ENCODE results near the gene CHST10.

Gene CHST10

DNA sequence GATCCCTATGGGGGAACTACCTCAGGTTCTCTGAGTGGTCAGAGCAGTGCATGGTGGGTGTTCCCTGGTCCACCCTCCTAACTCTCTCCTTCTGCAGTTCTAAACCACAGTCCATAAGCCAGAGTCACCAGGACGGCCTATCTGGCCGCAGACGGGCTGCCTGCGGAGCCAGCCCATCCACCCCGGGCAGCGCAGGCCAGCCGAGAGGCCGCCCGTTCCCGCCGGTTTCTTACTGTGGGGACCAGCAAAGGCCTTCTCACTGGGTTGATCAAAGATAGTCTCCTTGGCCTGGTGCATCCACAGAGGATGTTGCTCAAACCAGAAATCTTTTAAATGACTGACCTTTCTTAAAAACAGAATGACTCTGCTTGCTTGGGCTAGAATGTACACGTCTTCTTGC lies 9.6 kb upstream of the CHST10 start:
- H3K27me3 ChIP-seq (ENCODE audit: control insufficient read depth in 2 of 2, insufficient read depth in 2 of 2, low read length in 2 of 2): peaks cover 2 to 3% of the 10 kb centered on the region in 2 donors

DNA sequence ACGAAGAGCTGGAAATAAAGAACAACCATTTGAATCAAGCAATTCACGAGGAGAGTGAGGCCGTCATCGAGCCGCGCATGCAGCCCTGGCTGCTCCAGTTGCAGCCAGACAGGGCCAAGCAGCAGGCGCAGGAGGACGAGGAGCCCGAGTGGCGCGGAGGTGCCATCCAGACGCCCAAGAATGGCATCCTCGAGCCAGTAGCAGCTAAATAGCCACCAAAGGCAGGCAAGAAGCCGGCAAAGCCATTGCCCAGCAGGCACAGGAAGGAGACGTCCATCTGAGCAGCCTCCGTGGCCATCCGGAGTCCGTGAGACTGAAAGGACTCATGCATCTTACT lies 8.9 kb upstream of the CHST10 start:
- Histone ChIP-seq H3K27ac (ENCODE audit: low read depth in 2 of 2, low read length in 2 of 2) (no peak overlapping the region), H3K27me3 (ENCODE audit: control insufficient read depth in 2 of 2, insufficient read depth in 2 of 2, low read length in 2 of 2) (peaks cover 2 to 3% of the 10 kb centered on the region in 2 donors), H3K9me3 (ENCODE audit: control insufficient read depth in 2 of 2, low read length in 2 of 2) (no peaks in the 10 kb centered on the region), H3K4me1 (ENCODE audit: control insufficient read depth in 2 of 2, insufficient read depth in 2 of 2, low read length in 2 of 2) (no peaks in the 10 kb centered on the region), H3K4me3 (ENCODE audit: low read length in 2 of 2) (no peak overlapping the region), H3K36me3 (ENCODE audit: control insufficient read depth in 2 of 2, insufficient read depth in 2 of 2, low read length in 2 of 2) (no peaks in the 10 kb centered on the region), H3K9ac (ENCODE audit: low read depth in 1 of 2, low read length in 2 of 2) (no peak overlapping the region)

More for the DNA sequence above, 9.6 kb upstream of the CHST10 start:
- H3K27ac ChIP-seq (ENCODE audit: low read depth in 2 of 2, low read length in 2 of 2): no peak overlapping the region
- H3K4me3 ChIP-seq (ENCODE audit: low read length in 2 of 2): no peak overlapping the region
- H3K9me3 ChIP-seq (ENCODE audit: control insufficient read depth in 2 of 2, low read length in 2 of 2): no peaks in the 10 kb centered on the region
- no peaks in the 10 kb centered on the region for H3K36me3 ChIP-seq (ENCODE audit: control insufficient read depth in 2 of 2, insufficient read depth in 2 of 2, low read length in 2 of 2)
- H3K4me1 ChIP-seq (ENCODE audit: control insufficient read depth in 2 of 2, insufficient read depth in 2 of 2, low read length in 2 of 2): no peaks in the 10 kb centered on the region
- no peak overlapping the region for H3K9ac ChIP-seq (ENCODE audit: low read depth in 1 of 2, low read length in 2 of 2)

DNA sequence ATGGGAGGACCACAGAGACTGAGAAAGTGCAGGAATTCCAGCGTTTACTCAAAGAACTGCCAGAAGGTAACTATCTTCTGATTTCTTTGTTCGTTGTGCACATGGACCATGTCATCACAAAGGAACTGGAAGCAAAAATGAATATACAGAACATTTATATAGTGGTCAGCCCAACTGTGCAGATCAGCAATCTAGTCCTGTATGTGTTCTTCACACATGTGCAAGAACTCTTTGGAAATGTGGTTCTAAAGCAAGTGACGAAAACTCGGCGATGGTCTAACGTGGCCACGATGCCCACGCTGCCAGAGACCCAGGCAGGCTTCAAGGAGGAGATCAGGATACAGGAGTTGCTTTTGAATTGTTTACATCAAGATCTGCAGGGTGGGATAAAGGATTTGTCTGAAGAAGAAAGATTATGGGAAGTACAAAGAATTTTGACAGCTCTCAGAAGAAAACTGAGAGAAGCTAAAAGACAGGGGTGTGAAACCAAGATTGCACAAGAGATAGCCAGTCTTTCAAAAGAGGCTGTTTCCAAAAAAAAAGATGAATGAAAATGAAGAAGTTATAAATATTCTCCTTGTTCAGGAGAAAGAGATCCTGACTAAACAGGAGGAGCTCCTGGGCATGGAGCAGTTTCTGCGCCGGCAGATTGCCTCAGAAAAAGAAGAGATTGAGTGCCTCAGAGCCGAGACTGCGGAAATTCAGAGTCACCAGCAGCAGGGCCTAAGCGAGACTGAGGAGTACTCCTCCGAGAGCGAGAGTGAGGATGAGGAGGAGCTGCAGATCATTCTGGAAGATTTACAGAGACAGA lies 8.3 kb upstream of the CHST10 start:
- H3K4me1 ChIP-seq (ENCODE audit: control insufficient read depth in 2 of 2, insufficient read depth in 2 of 2, low read length in 2 of 2): no peaks in the 10 kb centered on the region
- H3K9ac ChIP-seq (ENCODE audit: low read depth in 1 of 2, low read length in 2 of 2): no peak overlapping the region
- H3K27me3 ChIP-seq (ENCODE audit: control insufficient read depth in 2 of 2, insufficient read depth in 2 of 2, low read length in 2 of 2): peaks cover 2 to 3% of the 10 kb centered on the region in 2 donors
- H3K9me3 ChIP-seq (ENCODE audit: control insufficient read depth in 2 of 2, low read length in 2 of 2): no peaks in the 10 kb centered on the region
- no peak overlapping the region for H3K27ac ChIP-seq (ENCODE audit: low read depth in 2 of 2, low read length in 2 of 2)
- H3K4me3 ChIP-seq (ENCODE audit: low read length in 2 of 2): no peak overlapping the region
- no peaks in the 10 kb centered on the region for H3K36me3 ChIP-seq (ENCODE audit: control insufficient read depth in 2 of 2, insufficient read depth in 2 of 2, low read length in 2 of 2)

DNA sequence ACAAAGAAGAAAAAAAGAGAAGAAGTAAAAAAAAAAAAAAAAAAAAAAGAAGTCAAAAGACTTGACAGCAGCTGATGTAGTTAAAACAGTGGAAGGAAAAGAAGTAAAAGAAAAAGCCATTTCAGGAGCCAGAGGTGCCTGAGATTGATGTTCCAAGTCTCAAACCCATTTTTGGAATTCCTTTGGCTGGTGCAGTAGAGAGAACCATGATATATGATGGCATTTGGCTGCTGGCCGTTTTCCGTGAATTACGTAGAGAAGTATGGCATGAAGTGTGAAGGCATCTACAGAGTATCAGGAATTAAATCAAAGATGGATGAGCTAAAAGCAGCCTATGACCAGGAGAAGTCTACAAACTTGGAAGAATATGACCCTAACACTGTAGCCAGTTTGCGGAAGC lies 7.6 kb upstream of the CHST10 start:
- H3K36me3 ChIP-seq (ENCODE audit: control insufficient read depth in 2 of 2, insufficient read depth in 2 of 2, low read length in 2 of 2): no peaks in the 10 kb centered on the region
- H3K4me3 ChIP-seq (ENCODE audit: low read length in 2 of 2): no peak overlapping the region
- no peaks in the 10 kb centered on the region for H3K9me3 ChIP-seq (ENCODE audit: control insufficient read depth in 2 of 2, low read length in 2 of 2)
- H3K4me1 ChIP-seq (ENCODE audit: control insufficient read depth in 2 of 2, insufficient read depth in 2 of 2, low read length in 2 of 2): no peaks in the 10 kb centered on the region
- no peak overlapping the region for H3K27ac ChIP-seq (ENCODE audit: low read depth in 2 of 2, low read length in 2 of 2)
- H3K9ac ChIP-seq (ENCODE audit: low read depth in 1 of 2, low read length in 2 of 2): no peak overlapping the region
- H3K27me3 ChIP-seq (ENCODE audit: control insufficient read depth in 2 of 2, insufficient read depth in 2 of 2, low read length in 2 of 2): peaks cover 2 to 3% of the 10 kb centered on the region in 2 donors

DNA sequence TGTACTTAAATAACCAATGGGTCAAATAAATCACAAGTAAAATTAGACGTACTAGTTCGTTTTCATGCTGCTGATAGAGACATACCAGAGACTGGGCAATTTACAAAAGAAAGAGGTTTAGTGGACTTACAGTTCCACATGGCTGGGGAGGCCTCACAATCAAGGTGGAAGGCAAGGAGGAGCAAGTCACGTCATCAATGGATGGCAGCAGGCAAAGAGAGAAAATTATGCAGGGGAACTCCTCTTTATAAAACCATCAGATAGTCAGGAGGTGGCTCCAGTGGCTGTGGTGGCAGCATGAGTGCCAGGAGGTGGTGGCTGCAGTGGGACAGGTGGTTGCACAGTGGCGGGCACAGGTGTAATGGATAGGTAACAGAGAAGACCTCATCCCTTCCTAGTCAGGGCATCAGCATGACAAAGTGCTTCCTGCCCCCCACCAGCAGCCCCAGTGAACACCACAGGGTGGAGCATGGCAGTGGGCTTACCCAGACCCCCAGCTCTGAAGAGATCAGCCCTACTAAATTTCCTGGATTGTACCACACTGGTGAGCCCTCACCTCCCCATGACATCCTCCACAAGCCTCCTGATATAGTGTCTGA lies 6.9 kb upstream of the CHST10 start:
- H3K4me1 ChIP-seq (ENCODE audit: control insufficient read depth in 2 of 2, insufficient read depth in 2 of 2, low read length in 2 of 2): no peaks in the 10 kb centered on the region
- H3K4me3 ChIP-seq (ENCODE audit: low read length in 2 of 2): no peak overlapping the region
- peaks cover 2 to 3% of the 10 kb centered on the region in 2 donors for H3K27me3 ChIP-seq (ENCODE audit: control insufficient read depth in 2 of 2, insufficient read depth in 2 of 2, low read length in 2 of 2)
- H3K9me3 ChIP-seq (ENCODE audit: control insufficient read depth in 2 of 2, low read length in 2 of 2): no peaks in the 10 kb centered on the region
- no peak overlapping the region for H3K27ac ChIP-seq (ENCODE audit: low read depth in 2 of 2, low read length in 2 of 2)
- H3K36me3 ChIP-seq (ENCODE audit: control insufficient read depth in 2 of 2, insufficient read depth in 2 of 2, low read length in 2 of 2): no peaks in the 10 kb centered on the region
- H3K9ac ChIP-seq (ENCODE audit: low read depth in 1 of 2, low read length in 2 of 2): no peak overlapping the region

DNA sequence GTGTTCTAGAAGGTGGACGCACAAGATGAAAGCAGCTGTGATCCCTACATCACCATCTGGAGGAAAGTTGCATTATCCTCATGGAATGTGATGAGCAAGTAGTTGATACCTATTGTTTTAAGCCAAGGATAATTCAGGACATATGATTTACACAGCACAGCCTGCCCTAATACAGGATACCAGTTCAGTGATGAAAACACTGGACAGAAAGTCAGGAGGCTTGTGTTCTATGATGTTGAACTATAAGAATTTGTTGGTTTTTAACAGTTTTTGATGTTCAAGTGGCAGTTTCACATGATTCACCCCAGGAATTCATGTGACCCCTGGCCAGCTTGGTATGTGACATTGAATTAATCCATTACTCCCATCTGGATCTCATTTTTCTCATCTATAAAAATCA lies 6.2 kb upstream of the CHST10 start:
- Histone ChIP-seq H3K9ac (ENCODE audit: low read depth in 1 of 2, low read length in 2 of 2) (no peak overlapping the region), H3K9me3 (ENCODE audit: control insufficient read depth in 2 of 2, low read length in 2 of 2) (no peaks in the 10 kb centered on the region), H3K4me3 (ENCODE audit: low read length in 2 of 2) (no peak overlapping the region), H3K27me3 (ENCODE audit: control insufficient read depth in 2 of 2, insufficient read depth in 2 of 2, low read length in 2 of 2) (peaks cover 2 to 3% of the 10 kb centered on the region in 2 donors), H3K36me3 (ENCODE audit: control insufficient read depth in 2 of 2, insufficient read depth in 2 of 2, low read length in 2 of 2) (no peaks in the 10 kb centered on the region), H3K4me1 (ENCODE audit: control insufficient read depth in 2 of 2, insufficient read depth in 2 of 2, low read length in 2 of 2) (no peaks in the 10 kb centered on the region), H3K27ac (ENCODE audit: low read depth in 2 of 2, low read length in 2 of 2) (no peak overlapping the region)

DNA sequence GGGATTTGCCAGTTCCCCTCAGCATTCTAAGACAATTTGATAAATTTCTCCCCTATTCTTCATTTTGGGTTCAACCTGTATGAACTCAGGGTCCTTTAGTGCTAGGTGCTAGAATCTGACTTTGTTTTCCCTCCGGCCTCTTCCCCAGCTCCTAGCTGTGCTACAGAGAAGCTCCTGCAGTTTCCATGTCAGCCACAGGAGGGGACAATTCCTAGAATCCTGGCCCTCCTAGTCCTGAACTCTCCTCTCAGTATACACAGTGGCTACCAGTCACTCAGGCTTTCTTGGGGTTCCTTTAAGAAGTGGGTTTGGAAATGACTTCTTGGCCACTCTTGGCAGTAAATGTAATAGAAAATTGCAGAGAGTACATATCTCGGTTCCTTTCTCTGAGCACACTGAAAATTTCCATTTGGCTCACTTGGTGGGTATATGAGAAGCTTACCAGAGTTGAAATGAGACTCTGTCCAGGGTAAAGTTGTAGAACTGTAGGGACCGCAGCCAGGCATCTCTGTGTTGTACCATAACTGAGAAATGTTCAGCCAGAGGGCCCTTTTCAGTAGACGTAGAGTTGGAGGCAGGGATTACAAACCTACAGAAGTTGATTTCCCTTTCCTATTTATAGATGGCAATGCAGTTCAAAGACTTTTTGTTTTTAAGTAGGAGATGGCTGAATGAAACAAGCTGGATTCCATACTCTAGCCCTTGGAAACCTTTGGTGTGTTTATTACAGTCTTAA lies 5.0 kb upstream of the CHST10 start:
- Histone ChIP-seq H3K9ac (ENCODE audit: low read depth in 1 of 2, low read length in 2 of 2) (no peak overlapping the region), H3K4me3 (ENCODE audit: low read length in 2 of 2) (no peak overlapping the region), H3K4me1 (ENCODE audit: control insufficient read depth in 2 of 2, insufficient read depth in 2 of 2, low read length in 2 of 2) (peaks cover 0 to 4% of the 10 kb centered on the region in 2 donors), H3K27ac (ENCODE audit: low read depth in 2 of 2, low read length in 2 of 2) (no peak overlapping the region), H3K9me3 (ENCODE audit: control insufficient read depth in 2 of 2, low read length in 2 of 2) (no peaks in the 10 kb centered on the region), H3K27me3 (ENCODE audit: control insufficient read depth in 2 of 2, insufficient read depth in 2 of 2, low read length in 2 of 2) (peaks cover 1 to 3% of the 10 kb centered on the region in 2 donors), H3K36me3 (ENCODE audit: control insufficient read depth in 2 of 2, insufficient read depth in 2 of 2, low read length in 2 of 2) (no peaks in the 10 kb centered on the region)

DNA sequence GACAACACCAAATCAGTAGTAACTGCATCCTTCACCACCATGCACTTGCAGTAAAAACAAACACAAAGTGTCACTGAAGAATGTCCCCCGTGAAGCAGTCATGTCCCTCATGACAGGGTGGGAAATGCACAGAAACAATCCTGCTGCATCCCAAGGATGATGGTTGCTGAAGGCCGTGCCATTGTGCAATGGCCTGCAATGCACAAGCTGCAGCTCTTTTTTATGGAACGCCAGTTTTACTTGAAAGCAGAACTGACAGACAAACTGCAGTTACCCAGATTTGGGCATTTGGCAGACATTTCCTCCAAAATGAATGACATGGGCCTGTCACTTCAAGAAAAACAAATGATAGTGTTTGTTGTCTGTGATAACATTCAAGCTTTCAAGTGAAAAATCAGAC lies 2.4 kb upstream of the CHST10 start:
- Histone ChIP-seq H3K27me3 (ENCODE audit: control insufficient read depth in 2 of 2, insufficient read depth in 2 of 2, low read length in 2 of 2) (peaks cover 6 to 11% of the 10 kb centered on the region in 2 donors), H3K27ac (ENCODE audit: low read depth in 2 of 2, low read length in 2 of 2) (no peak overlapping the region), H3K36me3 (ENCODE audit: control insufficient read depth in 2 of 2, insufficient read depth in 2 of 2, low read length in 2 of 2) (no peaks in the 10 kb centered on the region), H3K9me3 (ENCODE audit: control insufficient read depth in 2 of 2, low read length in 2 of 2) (no peaks in the 10 kb centered on the region), H3K9ac (ENCODE audit: low read depth in 1 of 2, low read length in 2 of 2) (no peak overlapping the region), H3K4me1 (ENCODE audit: control insufficient read depth in 2 of 2, insufficient read depth in 2 of 2, low read length in 2 of 2) (peaks cover 3 to 7% of the 10 kb centered on the region in 2 donors), H3K4me3 (ENCODE audit: low read length in 2 of 2) (no peak overlapping the region)

DNA sequence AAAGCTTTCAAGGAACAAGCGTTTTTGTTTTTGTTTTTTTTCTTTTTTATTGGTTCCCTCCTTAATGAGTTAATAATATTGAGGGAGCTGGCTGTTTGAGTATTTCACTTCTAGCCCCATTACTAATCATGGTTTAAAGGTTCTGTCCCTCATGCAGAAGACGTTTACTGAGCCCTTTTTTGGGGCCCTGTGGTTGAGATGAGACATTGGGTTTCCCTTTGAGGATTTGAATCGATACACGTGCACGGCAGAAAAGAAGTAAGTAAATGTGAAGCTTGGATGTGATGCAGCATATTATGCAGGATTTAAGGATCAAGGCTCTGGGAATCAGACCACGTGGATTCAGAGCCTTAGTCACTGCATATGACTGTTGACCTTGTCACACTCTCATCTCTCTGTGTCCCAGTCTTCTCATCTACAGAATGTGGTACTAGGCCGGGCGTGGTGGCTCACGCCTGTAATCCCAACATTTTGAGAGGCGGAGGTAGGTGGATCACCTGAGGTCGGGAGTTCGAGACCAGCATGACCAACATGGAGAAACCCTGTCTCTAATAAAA lies 1.0 kb upstream of the CHST10 start:
- Histone ChIP-seq H3K27ac (ENCODE audit: low read depth in 2 of 2, low read length in 2 of 2) (no peak overlapping the region), H3K36me3 (ENCODE audit: control insufficient read depth in 2 of 2, insufficient read depth in 2 of 2, low read length in 2 of 2) (no peaks in the 10 kb centered on the region), H3K9me3 (ENCODE audit: control insufficient read depth in 2 of 2, low read length in 2 of 2) (no peaks in the 10 kb centered on the region), H3K27me3 (ENCODE audit: control insufficient read depth in 2 of 2, insufficient read depth in 2 of 2, low read length in 2 of 2) (peaks cover 6 to 9% of the 10 kb centered on the region in 2 donors), H3K4me3 (ENCODE audit: low read length in 2 of 2) (no peak overlapping the region), H3K9ac (ENCODE audit: low read depth in 1 of 2, low read length in 2 of 2) (no peak overlapping the region), H3K4me1 (ENCODE audit: control insufficient read depth in 2 of 2, insufficient read depth in 2 of 2, low read length in 2 of 2) (peaks cover 3 to 7% of the 10 kb centered on the region in 2 donors)

DNA sequence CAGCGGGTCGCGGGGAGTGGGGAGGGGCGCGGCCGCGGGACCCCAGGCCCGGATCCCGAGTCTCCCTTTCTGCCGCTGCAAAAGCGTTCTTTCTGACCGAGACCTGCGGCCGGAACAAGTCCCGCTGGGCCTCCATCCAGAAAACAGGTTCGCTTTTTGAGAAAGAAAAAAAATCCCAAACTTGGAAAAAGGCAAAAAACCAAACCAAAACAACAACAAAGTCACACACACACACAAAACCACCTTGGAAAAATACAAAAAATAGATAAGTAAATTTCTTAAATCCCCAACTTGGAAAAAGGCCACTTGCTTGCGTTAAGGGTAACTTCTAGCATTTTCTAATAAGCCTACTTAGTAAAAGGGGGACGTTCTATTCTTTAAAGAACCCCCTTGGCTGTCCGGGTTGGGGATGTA lies 250 bp upstream of the CHST10 start:
- Histone ChIP-seq H3K9ac (ENCODE audit: low read depth in 1 of 2, low read length in 2 of 2) (peak overlapping the region in 1 of 2 donors; percentile 42), H3K4me3 (ENCODE audit: low read length in 2 of 2) (peak overlapping the region; percentile 51 to 55), H3K9me3 (ENCODE audit: control insufficient read depth in 2 of 2, low read length in 2 of 2) (no peaks in the 10 kb centered on the region), H3K27ac (ENCODE audit: low read depth in 2 of 2, low read length in 2 of 2) (no peak overlapping the region), H3K27me3 (ENCODE audit: control insufficient read depth in 2 of 2, insufficient read depth in 2 of 2, low read length in 2 of 2) (peaks cover 6 to 9% of the 10 kb centered on the region in 2 donors), H3K4me1 (ENCODE audit: control insufficient read depth in 2 of 2, insufficient read depth in 2 of 2, low read length in 2 of 2) (peaks cover 3 to 7% of the 10 kb centered on the region in 2 donors), H3K36me3 (ENCODE audit: control insufficient read depth in 2 of 2, insufficient read depth in 2 of 2, low read length in 2 of 2) (no peaks in the 10 kb centered on the region)

Data from mucosa of rectum (tissue), 2 donors.